ENCODE measurements around the gene TCF4. TPM values are rescaled to one million over a fixed set of nuclear protein-coding genes. Genes with fewer than 3 reads are reported as not detected.

The TCF4 gene
- total and polyA plus RNA-seq, 8 donors, result 5.1 to 187 (median 39.9) TPM

GRCh38 chr18:55384551-55385275, 203.3 kb downstream of the TCF4 start:
- Histone ChIP-seq H3K27ac (no peak overlapping the region), H3K4me3 (no peak overlapping the region), H3K36me3 (no peaks in the 10 kb centered on the region), H3K27me3 (no peaks in the 10 kb centered on the region), H3K9me3 (peaks cover 0 to 8% (median 0%) of the 10 kb centered on the region in 4 donors), H3K4me1 (peaks cover 0 to 15% (median 8%) of the 10 kb centered on the region in 4 donors)
- intact Hi-C loops (cut with DNase I; ENCODE audit: low total_unique reads), result no loop called here
- DNase-seq, result no peak
- 75 to 86% (median 81%) methylated on average over 4 of the region's 4 CpGs for WGBS, 5 donors
- TF ChIP-seq POLR2A (IDR thresholded peaks at IDR 0.05) (no peak), POLR2AphosphoS5 (IDR thresholded peaks at IDR 0.05) (no peak), EP300 (IDR thresholded peaks at IDR 0.05) (no peak), CTCF (IDR thresholded peaks at IDR 0.05) (peak in 1 of 7 experiments; percentile 25)

- no peaks in the 10 kb centered on the region for H3K36me3 ChIP-seq
- H3K4me1 ChIP-seq, result peaks cover 0 to 15% (median 8%) of the 10 kb centered on the region in 4 donors
- no peak overlapping the region for H3K27ac ChIP-seq
- 91 to 97% (median 95%) methylated on average over 4 of the region's 4 CpGs for WGBS, 5 donors
- no peak for DNase-seq
- peaks cover 0 to 8% (median 0%) of the 10 kb centered on the region in 4 donors for H3K9me3 ChIP-seq
- H3K4me3 ChIP-seq, result no peak overlapping the region
- intact Hi-C loops (cut with DNase I; ENCODE audit: low total_unique reads), result no loop called here
- TF ChIP-seq EP300 (IDR thresholded peaks at IDR 0.05), result no peak
- no peak for TF ChIP-seq POLR2AphosphoS5 (IDR thresholded peaks at IDR 0.05)
- TF ChIP-seq POLR2A (IDR thresholded peaks at IDR 0.05), result no peak
- TF ChIP-seq CTCF (IDR thresholded peaks at IDR 0.05), result no peak
- H3K27me3 ChIP-seq, result no peaks in the 10 kb centered on the region
Measured at GRCh38 chr18:55384115-55384514, 203.9 kb downstream of the TCF4 start.

DNA sequence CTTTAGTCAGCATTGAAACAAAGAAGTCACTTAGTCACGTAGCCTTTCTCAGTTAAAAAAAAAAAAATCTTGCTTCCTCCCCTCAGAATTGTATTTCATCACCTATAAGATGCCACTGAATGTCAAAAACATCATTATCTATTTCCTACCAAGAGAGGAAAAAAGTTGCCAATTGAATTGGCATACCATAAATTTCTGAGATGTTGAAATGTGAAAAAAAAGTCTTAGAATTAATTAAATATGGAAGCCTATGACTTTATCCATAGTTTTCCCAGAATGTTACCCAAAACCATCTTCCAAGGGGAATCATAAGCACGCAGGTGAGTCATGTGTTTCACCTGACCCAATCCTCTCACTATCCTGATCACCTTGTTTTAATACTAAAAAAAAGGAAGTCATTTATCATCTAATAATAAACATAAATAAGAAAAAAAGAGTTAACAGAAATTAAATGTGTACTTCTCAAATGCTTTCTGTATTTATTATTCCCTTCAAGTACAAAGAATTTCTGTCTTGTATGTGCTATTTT, 205.7 kb downstream of the TCF4 start:
- no peak overlapping the region for H3K27ac ChIP-seq
- TF ChIP-seq POLR2A (IDR thresholded peaks at IDR 0.05) (no peak), POLR2AphosphoS5 (IDR thresholded peaks at IDR 0.05) (no peak), EP300 (IDR thresholded peaks at IDR 0.05) (no peak), CTCF (IDR thresholded peaks at IDR 0.05) (no peak)
- no peaks in the 10 kb centered on the region for H3K27me3 ChIP-seq
- 78 to 90% (median 87%) methylated on average over 2 of the region's 2 CpGs for whole genome bisulfite sequencing, 5 donors
- intact Hi-C loops (cut with DNase I; ENCODE audit: low total_unique reads), result no loop called here
- peaks cover 0 to 6% (median 3%) of the 10 kb centered on the region in 4 donors for H3K4me1 ChIP-seq
- H3K36me3 ChIP-seq, result no peaks in the 10 kb centered on the region
- no peak overlapping the region for H3K4me3 ChIP-seq
- peaks cover 0 to 8% (median 0%) of the 10 kb centered on the region in 4 donors for H3K9me3 ChIP-seq
- no peak for DNase-seq

DNA sequence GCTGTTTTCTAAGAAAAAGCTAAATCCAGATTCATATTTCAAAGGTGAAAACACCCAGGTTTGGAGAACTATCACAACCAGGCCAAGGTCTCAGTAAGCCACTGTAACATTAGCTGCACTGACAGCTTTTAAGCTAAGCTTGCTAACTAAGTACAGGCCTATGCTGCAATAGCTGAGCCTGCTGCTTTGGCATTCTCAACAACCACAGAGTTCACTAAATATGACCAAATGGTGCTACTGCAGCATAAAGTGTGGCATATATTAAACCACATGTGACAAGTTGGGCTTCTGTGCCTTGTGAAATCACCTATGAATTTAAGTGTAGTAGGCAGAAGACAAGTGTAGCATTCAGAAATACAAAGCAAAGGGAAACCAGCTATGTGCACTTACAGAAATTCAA, 206.7 kb downstream of the TCF4 start:
- no peak overlapping the region for H3K27ac ChIP-seq
- TF ChIP-seq POLR2AphosphoS5 (IDR thresholded peaks at IDR 0.05) (no peak), POLR2A (IDR thresholded peaks at IDR 0.05) (no peak), CTCF (IDR thresholded peaks at IDR 0.05) (no peak), EP300 (IDR thresholded peaks at IDR 0.05) (no peak)
- H3K4me1 ChIP-seq, result no peaks in the 10 kb centered on the region
- H3K9me3 ChIP-seq, result peaks cover 0 to 8% (median 0%) of the 10 kb centered on the region in 4 donors
- H3K36me3 ChIP-seq, result no peaks in the 10 kb centered on the region
- intact Hi-C loops (cut with DNase I; ENCODE audit: low total_unique reads), result no loop called here
- no peaks in the 10 kb centered on the region for H3K27me3 ChIP-seq
- no peak overlapping the region for H3K4me3 ChIP-seq
- DNase-seq, result no peak

Measured in stomach (tissue), 9 donors.